Measurements from ENCODE around the gene ITGB4.
"Not testable (repeated sequence)": the region's sequence is repeated elsewhere in the genome, so short reads cannot be mapped to it uniquely, and the experiment has no call there.

The ITGB4 gene

GRCh38 chr17:75752802-75753513, 31.7 kb downstream of the ITGB4 start:
- no peak for DNase-seq (ENCODE audit: low read depth in 2 of 2)

- DNase-seq (ENCODE audit: low read depth in 2 of 2): peak in 1 of 2 donors; percentile 65
Measured at GRCh38 chr17:75753514-75754377, 32.5 kb downstream of the ITGB4 start.

- no peak for DNase-seq (ENCODE audit: low read depth in 2 of 2)
Measured at GRCh38 chr17:75754378-75755204, 33.3 kb downstream of the ITGB4 start.

- DNase-seq (ENCODE audit: low read depth in 2 of 2): no peak
Measured at GRCh38 chr17:75755205-75755901, 34.1 kb downstream of the ITGB4 start.

GRCh38 chr17:75755990-75756389, 34.7 kb downstream of the ITGB4 start:
- DNase-seq (ENCODE audit: low read depth in 2 of 2): no peak

GRCh38 chr17:75756451-75757085, 35.3 kb downstream of the ITGB4 start:
- no peak for DNase-seq (ENCODE audit: low read depth in 2 of 2)

GRCh38 chr17:75757086-75757681, 35.9 kb downstream of the ITGB4 start:
- no peak for DNase-seq (ENCODE audit: low read depth in 2 of 2)

- no peak for DNase-seq (ENCODE audit: low read depth in 2 of 2)
Measured at GRCh38 chr17:75758131-75758905, 37.1 kb downstream of the ITGB4 start.

- no peak for DNase-seq (ENCODE audit: low read depth in 2 of 2)
Measured at GRCh38 chr17:75759457-75759856, 38.2 kb downstream of the ITGB4 start.

- DNase-seq (ENCODE audit: low read depth in 2 of 2): not testable (repeated sequence)
Measured at GRCh38 chr17:75759978-75760640, 38.9 kb downstream of the ITGB4 start.

- no peak for DNase-seq (ENCODE audit: low read depth in 2 of 2)
Measured at GRCh38 chr17:75762513-75763268, 41.4 kb downstream of the ITGB4 start.

- DNase-seq (ENCODE audit: low read depth in 2 of 2): no peak
Measured at GRCh38 chr17:75763269-75763607, 42.0 kb downstream of the ITGB4 start.

- DNase-seq (ENCODE audit: low read depth in 2 of 2): no peak
Measured at GRCh38 chr17:75763613-75764416, 42.6 kb downstream of the ITGB4 start.

GRCh38 chr17:75764417-75764710, 43.1 kb downstream of the ITGB4 start:
- no peak for DNase-seq (ENCODE audit: low read depth in 2 of 2)

GRCh38 chr17:75764711-75765421, 43.6 kb downstream of the ITGB4 start, which contains the start of gene GALK1:
TSS of gene GALK1 (minus strand) at chr17:75765192. CDS start at chr17:75765136, 56 bp downstream.
- peak; percentile 53 to 72 for DNase-seq (ENCODE audit: low read depth in 2 of 2)

GRCh38 chr17:75765981-75766380, 44.7 kb downstream of the ITGB4 start:
- no peak for DNase-seq (ENCODE audit: low read depth in 2 of 2)

GRCh38 chr17:75767881-75768280, 46.6 kb downstream of the ITGB4 start:
- no peak for DNase-seq (ENCODE audit: low read depth in 2 of 2)

All from stimulated activated CD4-positive, alpha-beta T cell treated with anti-CD3 and anti-CD28 coated beads, Interleukin-15, amount 100 ng/mL, for 48 hours (primary cell).